Spleen (tissue), 7 donors: Measurements from ENCODE around the gene CFAP119.

Source experiments
- POLR2A ChIP-seq, 3 donors: fragments of 450-650 bp; IDR thresholded peaks; one replicate each; pipeline ENCODE4 v1.5.1; 2017; ENCODE audit warnings: antibody characterized with exemption in 3 of 3, mild to moderate bottlenecking in 1 of 3
- TF ChIP-seq, protein P1 (sequence below), 11 experiments: fragments of 200-600 bp in 7 of 11; fragments of 450-650 bp in 4 of 11; sonication (generic) in 4 of 11; IDR thresholded peaks in 8 of 11; conservative IDR thresholded peaks in 3 of 11; 1 replicate in 7 of 11; 2 replicates in 4 of 11; pipeline versions ENCODE4 v1.4.0 to v1.8.0; 2016 to 2021; ENCODE audit warnings: antibody characterized with exemption in 11 of 11, inconsistent platforms in 4 of 11, mild to moderate bottlenecking in 1 of 11
- donor health status: DM: no; HTN: no; CAD: no; lungs with moderate emphysema.
- donor health status: DM: no; HTN: no; CAD: no.
- donor health status: DM: no; HTN: no; CAD: no.

DNA sequence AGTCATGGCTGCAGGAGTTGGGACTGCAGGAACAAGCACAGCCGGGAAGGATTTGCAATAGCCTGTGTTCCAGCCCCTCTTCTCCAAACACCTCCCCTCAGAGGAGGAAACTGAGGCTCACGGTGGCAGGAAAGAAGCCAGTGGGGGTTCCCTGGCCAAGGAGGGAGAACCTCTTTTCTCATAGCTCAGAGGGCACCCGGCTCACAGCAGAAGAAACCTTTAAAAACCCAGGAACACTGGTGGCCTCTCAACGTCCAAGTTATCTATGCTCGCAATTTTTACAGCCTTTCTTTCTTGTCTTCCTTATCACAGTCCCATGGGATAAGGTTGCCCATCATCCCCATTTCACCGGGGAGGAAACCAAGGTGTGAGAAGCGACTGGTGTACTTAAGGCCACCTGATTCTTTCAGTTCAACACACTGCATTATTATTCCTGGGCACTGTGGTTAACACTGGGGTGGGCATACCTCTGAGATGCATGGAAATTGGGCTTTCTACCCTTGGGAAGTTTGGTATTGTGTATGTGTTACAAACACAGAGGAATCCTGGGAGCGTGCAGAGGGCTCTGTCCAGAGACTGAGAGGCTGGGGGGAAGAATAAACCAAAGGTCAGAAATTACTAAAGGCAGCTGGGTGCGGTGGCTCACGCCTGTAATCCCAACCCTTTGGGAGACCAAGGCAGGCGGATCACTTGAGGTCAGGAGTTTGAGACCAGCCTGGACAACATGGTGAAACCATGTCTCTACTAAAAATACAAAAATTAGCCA is 25.9 kb upstream of the CFAP119 start:
- TF ChIP-seq, protein P1, sequence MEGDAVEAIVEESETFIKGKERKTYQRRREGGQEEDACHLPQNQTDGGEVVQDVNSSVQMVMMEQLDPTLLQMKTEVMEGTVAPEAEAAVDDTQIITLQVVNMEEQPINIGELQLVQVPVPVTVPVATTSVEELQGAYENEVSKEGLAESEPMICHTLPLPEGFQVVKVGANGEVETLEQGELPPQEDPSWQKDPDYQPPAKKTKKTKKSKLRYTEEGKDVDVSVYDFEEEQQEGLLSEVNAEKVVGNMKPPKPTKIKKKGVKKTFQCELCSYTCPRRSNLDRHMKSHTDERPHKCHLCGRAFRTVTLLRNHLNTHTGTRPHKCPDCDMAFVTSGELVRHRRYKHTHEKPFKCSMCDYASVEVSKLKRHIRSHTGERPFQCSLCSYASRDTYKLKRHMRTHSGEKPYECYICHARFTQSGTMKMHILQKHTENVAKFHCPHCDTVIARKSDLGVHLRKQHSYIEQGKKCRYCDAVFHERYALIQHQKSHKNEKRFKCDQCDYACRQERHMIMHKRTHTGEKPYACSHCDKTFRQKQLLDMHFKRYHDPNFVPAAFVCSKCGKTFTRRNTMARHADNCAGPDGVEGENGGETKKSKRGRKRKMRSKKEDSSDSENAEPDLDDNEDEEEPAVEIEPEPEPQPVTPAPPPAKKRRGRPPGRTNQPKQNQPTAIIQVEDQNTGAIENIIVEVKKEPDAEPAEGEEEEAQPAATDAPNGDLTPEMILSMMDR (IDR thresholded peaks at IDR 0.05 in 8 of 11, conservative IDR thresholded peaks at IDR 0.05 in 3 of 11) = no peak
- no peak for TF ChIP-seq POLR2A (IDR thresholded peaks at IDR 0.05)
